ENCODE results near the gene CAPSL. TPM values are rescaled to one million over a fixed set of nuclear protein-coding genes. Genes with fewer than 3 reads are reported as not detected.
"Not testable (repeated sequence)": the region's sequence is repeated elsewhere in the genome, so short reads cannot be mapped to it uniquely, and the experiment has no call there.

CAPSL gene
- polyA plus RNA-seq, 3 donors from 2014 or later: not detected

DNA sequence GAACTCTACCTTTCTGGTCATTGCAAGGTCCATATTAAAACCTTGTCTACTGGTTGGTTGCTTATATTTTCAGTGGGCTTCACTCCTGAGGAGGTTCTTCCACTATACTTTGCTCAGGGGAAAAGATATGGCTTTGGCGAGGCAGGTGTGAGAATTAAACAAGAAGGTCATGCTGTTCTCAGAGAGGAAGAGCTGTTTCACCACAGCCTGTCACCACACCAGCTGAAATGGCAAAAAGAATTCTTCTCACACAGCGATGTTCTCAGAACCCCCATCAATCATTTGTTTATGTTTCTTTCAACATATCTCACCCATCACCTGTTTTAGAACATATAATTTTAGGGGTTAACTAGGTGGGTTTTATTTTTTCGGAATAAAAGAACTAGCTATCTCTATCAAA lies 38.6 kb downstream of the CAPSL start:
- H3K27ac Mint-ChIP-seq: peak overlapping the region in 2 of 6 donors; percentile 39 to 63
- peak in 1 of 3 donors; percentile 1 for DNase-seq
- H3K4me3 Mint-ChIP-seq: peak overlapping the region in 4 of 5 donors; percentile 18 to 57 (median 32)
- H3K9me3 Mint-ChIP-seq: peaks cover 0 to 4% (median 0%) of the 10 kb centered on the region in 6 donors
- H3K4me1 Mint-ChIP-seq: peaks cover 2 to 25% of the 10 kb centered on the region in 2 donors
- H3K27me3 Mint-ChIP-seq (ENCODE audit: low read depth in 3 of 3): no peaks in the 10 kb centered on the region
- peaks cover 0 to 4% (median 0%) of the 10 kb centered on the region in 3 donors for H3K36me3 Mint-ChIP-seq

DNA sequence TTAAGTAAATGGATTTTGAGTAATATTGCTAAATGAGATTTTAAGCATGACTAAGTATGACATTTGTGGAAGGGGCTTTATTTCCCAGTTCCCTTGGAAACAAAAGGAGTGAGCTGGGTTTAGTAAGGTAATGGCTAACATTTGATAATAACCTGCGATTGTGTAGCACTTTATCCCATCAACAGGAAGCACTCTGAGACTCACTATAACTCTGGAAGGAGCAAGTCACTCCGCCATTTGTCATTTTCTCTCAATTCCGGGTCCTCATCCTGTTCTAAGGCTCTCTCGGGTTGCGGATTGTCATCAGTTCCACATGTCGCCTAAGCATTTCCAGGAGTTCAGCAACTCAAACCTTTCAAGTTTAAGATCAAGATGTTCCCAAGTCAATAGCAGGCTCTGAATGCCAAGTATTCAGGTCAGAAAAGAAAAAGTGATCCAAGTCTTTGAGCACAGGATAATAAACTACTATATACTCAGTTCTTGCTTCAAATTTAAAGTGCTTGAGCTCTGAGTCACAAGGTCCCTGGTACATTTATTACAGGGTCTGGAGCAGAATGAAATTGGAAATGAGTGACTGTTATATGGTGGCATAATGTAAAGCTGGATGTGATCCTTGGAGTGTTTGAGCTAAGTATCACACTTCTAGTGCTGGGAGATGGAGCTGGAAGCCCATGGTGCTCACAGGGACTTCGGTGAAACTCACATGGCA lies 39.3 kb downstream of the CAPSL start:
- Mint-ChIP-seq H3K36me3 (peaks cover 0 to 4% (median 0%) of the 10 kb centered on the region in 3 donors), H3K27ac (peak overlapping the region in 1 of 6 donors; percentile 63), H3K27me3 (ENCODE audit: low read depth in 3 of 3) (peaks cover 0 to 3% (median 0%) of the 10 kb centered on the region in 3 donors), H3K9me3 (peaks cover 0 to 3% (median 0%) of the 10 kb centered on the region in 6 donors), H3K4me3 (peak overlapping the region in 2 of 5 donors; percentile 44 to 49), H3K4me1 (peaks cover 2 to 19% of the 10 kb centered on the region in 2 donors)
- DNase-seq: no peak

DNA sequence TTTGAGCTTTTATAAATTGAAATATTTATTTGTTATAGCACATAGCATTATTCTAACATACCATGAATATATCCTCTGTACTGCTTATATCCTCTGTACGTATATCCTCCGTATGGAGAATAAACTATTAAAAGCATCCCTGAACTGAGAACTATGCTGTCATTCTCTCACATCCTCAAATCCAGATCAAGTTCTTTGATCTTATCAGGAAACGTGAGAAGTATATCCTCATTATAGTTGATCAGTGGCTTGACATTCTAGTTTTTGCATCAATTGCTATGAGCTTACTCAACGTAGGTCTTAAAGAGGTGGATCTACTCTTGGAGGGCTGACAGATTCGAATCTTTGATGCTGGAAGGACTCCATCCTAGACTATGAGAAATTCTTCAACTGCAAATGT lies 44.3 kb downstream of the CAPSL start:
- H3K27ac Mint-ChIP-seq: no peak overlapping the region
- DNase-seq: no peak
- H3K4me3 Mint-ChIP-seq: no peak overlapping the region
- H3K9me3 Mint-ChIP-seq: no peaks in the 10 kb centered on the region
- peaks cover 0 to 4% (median 4%) of the 10 kb centered on the region in 3 donors for H3K27me3 Mint-ChIP-seq (ENCODE audit: low read depth in 3 of 3)
- H3K36me3 Mint-ChIP-seq: no peaks in the 10 kb centered on the region
- H3K4me1 Mint-ChIP-seq: peaks cover 0 to under 1% of the 10 kb centered on the region in 2 donors

DNA sequence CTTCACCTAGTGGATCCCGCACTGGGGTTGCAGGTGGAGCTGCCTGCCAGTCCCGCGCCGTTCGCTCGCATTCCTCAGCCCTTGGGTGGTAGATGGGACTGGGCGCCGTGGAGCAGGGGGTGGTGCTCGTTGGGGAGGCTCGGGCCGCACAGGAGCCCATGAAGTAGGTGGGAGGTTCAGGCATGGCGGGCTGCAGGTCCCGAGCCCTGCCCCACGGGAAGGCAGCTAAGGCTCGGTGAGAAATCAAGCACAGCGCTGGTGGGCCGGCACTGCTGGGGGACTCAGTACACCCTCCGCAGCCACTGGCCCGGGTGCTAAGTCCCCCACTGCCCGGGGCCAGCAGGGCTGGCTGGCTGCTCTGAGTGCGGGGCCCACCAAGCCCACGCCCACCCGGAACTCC lies 45.6 kb downstream of the CAPSL start:
- H3K4me3 Mint-ChIP-seq; H3K27ac Mint-ChIP-seq; H3K4me1 Mint-ChIP-seq; H3K9me3 Mint-ChIP-seq; H3K36me3 Mint-ChIP-seq; H3K27me3 Mint-ChIP-seq (ENCODE audit: low read depth in 3 of 3); DNase-seq: not testable (repeated sequence)

DNA sequence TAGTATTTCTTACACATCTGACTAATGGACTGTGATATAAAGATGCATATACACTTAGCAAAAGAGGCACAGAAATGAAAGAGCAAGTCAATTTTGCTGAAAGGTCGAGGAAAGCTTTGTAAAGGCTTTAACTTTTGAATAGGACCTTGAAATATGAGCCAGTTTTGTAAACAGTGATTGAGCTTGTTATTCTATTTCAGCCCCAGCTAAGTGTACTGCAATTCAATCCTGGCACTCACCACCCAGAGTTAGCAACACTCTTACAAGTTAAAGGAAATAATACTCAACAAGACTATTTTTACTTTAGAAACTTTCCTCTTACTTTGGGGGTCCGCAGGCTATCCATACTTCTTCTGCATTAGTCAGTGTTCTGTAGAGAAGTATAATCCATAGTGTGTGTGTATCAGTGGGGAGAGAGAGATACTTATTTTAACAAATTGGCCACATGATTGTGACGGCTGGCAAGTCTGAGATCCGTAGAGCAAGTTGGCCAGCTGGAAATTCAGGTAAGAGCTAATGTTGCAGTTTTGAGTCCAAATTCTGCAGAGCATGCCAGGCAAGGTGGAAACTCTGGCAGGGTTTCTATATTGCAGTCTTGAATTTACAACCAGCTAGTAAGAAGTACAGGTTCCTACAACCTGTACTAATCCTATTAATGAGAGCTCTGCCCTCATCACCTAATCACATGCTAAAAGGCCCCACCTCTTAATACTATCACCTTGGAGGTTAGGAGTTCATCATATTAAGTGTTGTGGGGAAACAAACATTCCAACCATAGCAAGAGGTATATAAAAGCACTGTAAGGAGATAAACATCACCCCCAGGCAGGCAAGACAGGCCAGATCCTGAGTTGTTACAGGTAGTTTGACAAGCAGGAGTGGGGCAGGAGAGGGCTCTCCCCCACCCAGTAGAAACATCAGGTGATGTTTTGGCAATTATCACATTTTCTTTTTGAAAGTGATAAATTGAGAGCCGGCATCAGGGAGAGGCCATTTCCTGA lies 48.1 kb downstream of the CAPSL start:
- no peaks in the 10 kb centered on the region for H3K4me1 Mint-ChIP-seq
- no peaks in the 10 kb centered on the region for H3K9me3 Mint-ChIP-seq
- no peak overlapping the region for H3K4me3 Mint-ChIP-seq
- H3K27ac Mint-ChIP-seq: no peak overlapping the region
- H3K27me3 Mint-ChIP-seq (ENCODE audit: low read depth in 3 of 3): peaks cover 0 to 4% (median 4%) of the 10 kb centered on the region in 3 donors
- H3K36me3 Mint-ChIP-seq: no peaks in the 10 kb centered on the region
- no peak for DNase-seq

- Mint-ChIP-seq H3K27me3 (ENCODE audit: low read depth in 3 of 3) (peaks cover 0 to 2% (median 0%) of the 10 kb centered on the region in 3 donors), H3K4me1 (peaks cover 14 to 19% of the 10 kb centered on the region in 2 donors), H3K9me3 (no peaks in the 10 kb centered on the region), H3K27ac (no peak overlapping the region), H3K36me3 (no peaks in the 10 kb centered on the region), H3K4me3 (no peak overlapping the region)
- DNase-seq: no peak
These were observed 50.9 kb downstream of the CAPSL start for GRCh38 chr5:35887321-35888100.

DNA sequence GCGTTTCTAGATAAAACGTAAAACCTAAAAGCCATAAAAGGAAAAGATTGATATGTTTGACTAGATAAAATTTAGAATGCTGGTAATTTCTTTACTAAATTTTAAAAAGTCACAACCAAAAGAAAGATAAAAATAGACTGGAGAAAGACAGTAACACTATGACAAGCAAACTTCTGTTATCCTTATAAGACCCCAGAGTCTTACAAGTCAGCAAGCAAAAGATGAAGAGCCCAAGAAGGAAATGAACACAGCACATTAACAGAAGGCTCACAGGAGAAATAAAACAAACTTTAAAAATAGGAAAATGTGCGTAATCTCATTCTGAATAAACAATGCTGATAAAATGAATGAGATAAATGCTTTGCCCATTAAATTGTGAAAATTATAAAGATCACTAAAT lies 52.0 kb downstream of the CAPSL start:
- DNase-seq: no peak
- Mint-ChIP-seq H3K27me3 (ENCODE audit: low read depth in 3 of 3) (no peaks in the 10 kb centered on the region), H3K36me3 (no peaks in the 10 kb centered on the region), H3K4me1 (peaks cover 14 to 19% of the 10 kb centered on the region in 2 donors), H3K4me3 (no peak overlapping the region), H3K9me3 (no peaks in the 10 kb centered on the region), H3K27ac (no peak overlapping the region)

- no peak overlapping the region for H3K27ac Mint-ChIP-seq
- H3K9me3 Mint-ChIP-seq: no peaks in the 10 kb centered on the region
- H3K36me3 Mint-ChIP-seq: no peaks in the 10 kb centered on the region
- DNase-seq: no peak
- no peak overlapping the region for H3K4me3 Mint-ChIP-seq
- H3K27me3 Mint-ChIP-seq (ENCODE audit: low read depth in 3 of 3): no peaks in the 10 kb centered on the region
- H3K4me1 Mint-ChIP-seq: peaks cover 14 to 19% of the 10 kb centered on the region in 2 donors
These were observed 53.6 kb downstream of the CAPSL start for GRCh38 chr5:35884773-35885172.

DNA sequence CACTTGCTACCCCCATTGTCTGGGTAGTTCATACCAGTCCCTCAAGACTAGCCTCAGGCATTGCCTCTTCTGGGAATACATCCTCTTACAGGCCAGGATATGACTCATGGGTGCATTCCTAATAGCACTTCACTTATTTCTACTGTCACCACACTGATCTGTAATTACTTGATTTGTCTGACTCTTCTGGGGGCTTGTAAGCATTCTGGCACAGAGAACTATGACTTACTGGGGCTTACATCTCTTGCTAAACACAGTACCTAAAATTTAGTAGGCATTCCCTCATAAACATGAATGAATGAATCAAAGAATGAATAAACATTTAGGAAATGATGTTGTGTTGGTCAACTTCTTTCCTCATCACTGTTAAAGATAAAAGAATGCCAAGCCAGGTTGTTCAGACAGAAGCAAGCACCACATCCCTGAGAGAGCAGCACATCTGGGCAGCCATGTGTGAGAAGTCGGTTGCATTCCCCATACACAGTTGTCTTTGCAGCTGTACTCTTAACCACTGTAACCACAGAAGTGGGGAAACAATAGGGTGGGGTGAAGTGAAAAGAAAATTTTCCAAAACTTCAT lies 54.1 kb downstream of the CAPSL start:
- Mint-ChIP-seq H3K4me3 (peak overlapping the region in 4 of 5 donors; percentile 8 to 45 (median 36)), H3K9me3 (no peaks in the 10 kb centered on the region), H3K36me3 (no peaks in the 10 kb centered on the region), H3K27ac (peak overlapping the region in 4 of 6 donors; percentile 31 to 77 (median 48)), H3K27me3 (ENCODE audit: low read depth in 3 of 3) (no peaks in the 10 kb centered on the region), H3K4me1 (peaks cover 14 to 19% of the 10 kb centered on the region in 2 donors)
- DNase-seq: peak in 1 of 3 donors; percentile 14

GRCh38 chr5:35881758-35882157 lies 56.7 kb downstream of the CAPSL start:
- H3K4me3 Mint-ChIP-seq: no peak overlapping the region

DNA sequence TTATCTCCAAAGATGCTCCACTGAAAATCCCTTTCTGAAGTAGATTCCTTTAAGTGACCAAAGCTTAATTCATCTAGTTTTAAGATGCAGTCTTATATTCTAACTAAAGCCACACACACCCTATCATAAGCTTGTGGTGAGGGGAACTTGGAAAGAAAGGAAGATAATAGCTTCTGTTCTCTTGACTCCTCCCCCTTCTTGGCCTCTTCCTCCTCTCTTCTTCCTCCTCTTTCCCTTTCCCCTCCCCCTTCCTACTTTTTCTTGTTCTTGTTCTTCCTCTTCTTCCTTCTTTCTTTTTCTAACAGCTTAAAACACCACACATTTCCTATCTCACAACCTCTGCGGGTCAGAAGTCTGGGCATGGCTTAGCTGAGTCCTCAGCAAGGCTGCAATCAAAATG lies 58.3 kb downstream of the CAPSL start:
- Mint-ChIP-seq H3K4me3 (no peak overlapping the region), H3K27me3 (ENCODE audit: low read depth in 3 of 3) (peaks cover 0 to 2% (median 0%) of the 10 kb centered on the region in 3 donors), H3K27ac (no peak overlapping the region), H3K36me3 (peaks cover 0 to 6% (median 0%) of the 10 kb centered on the region in 3 donors), H3K9me3 (peaks cover 0 to 2% (median 0%) of the 10 kb centered on the region in 6 donors), H3K4me1 (peaks cover 14 to 24% of the 10 kb centered on the region in 2 donors)
- DNase-seq: no peak

More at GRCh38 chr5:35881758-35882157, 56.7 kb downstream of the CAPSL start:
- H3K27me3 Mint-ChIP-seq (ENCODE audit: low read depth in 3 of 3): peaks cover 0 to 2% (median 0%) of the 10 kb centered on the region in 3 donors
- peaks cover 0 to 2% (median 0%) of the 10 kb centered on the region in 3 donors for H3K36me3 Mint-ChIP-seq
- no peaks in the 10 kb centered on the region for H3K9me3 Mint-ChIP-seq
- DNase-seq: no peak
- H3K4me1 Mint-ChIP-seq: peaks cover 14 to 24% of the 10 kb centered on the region in 2 donors
- no peak overlapping the region for H3K27ac Mint-ChIP-seq

DNA sequence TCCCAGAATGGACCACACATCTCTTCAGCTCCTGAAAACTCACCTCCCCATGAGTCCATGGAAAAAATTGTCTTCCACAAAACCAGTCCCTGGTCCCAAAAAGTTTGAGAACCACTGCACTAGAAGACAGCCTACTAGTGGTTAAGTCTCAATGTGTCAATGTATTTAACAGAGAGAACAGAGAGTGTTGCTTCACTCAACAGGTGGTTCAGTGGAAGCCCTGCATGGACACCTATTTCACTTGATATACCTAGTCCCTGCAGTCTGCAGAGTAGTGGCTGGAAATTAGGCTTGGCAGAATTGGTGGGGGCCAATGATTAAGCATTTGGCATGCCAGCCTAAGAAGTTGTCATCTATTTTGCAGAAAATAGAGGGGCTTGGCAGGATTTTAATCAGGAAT lies 58.8 kb downstream of the CAPSL start:
- H3K27me3 Mint-ChIP-seq (ENCODE audit: low read depth in 3 of 3): peaks cover 0 to 2% (median 0%) of the 10 kb centered on the region in 3 donors
- peaks cover 0 to 6% (median 0%) of the 10 kb centered on the region in 3 donors for H3K36me3 Mint-ChIP-seq
- peak overlapping the region in 1 of 6 donors; percentile 30 for H3K27ac Mint-ChIP-seq
- no peak overlapping the region for H3K4me3 Mint-ChIP-seq
- DNase-seq: no peak
- peaks cover 13 to 22% of the 10 kb centered on the region in 2 donors for H3K4me1 Mint-ChIP-seq
- H3K9me3 Mint-ChIP-seq: peaks cover 0 to 2% (median 0%) of the 10 kb centered on the region in 6 donors

DNA sequence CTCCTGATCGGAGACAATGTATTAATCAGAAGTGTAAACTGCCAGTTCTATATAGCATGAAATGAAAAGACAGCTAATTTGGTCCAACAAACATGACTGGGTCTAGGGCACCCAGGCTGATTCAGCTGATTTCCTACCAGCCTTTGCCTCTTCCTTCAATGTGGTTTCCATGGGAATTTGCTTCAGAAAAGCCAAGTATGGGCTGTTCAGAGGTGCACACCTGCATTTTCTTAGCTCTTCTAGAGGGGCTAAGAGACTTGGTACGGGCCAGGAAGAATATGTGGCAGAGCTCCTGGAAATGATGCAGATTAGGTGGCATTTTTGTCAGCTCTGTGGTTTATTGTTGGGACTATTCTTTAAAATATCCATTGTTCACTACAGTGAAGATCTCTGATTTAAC lies 59.3 kb downstream of the CAPSL start:
- H3K27ac Mint-ChIP-seq: no peak overlapping the region

More for the DNA sequence above, 59.3 kb downstream of the CAPSL start:
- no peak overlapping the region for H3K4me3 Mint-ChIP-seq
- peaks cover 0 to 2% (median 0%) of the 10 kb centered on the region in 3 donors for H3K27me3 Mint-ChIP-seq (ENCODE audit: low read depth in 3 of 3)
- peaks cover 8 to 17% of the 10 kb centered on the region in 2 donors for H3K4me1 Mint-ChIP-seq
- DNase-seq: no peak
- H3K36me3 Mint-ChIP-seq: peaks cover 0 to 6% (median 0%) of the 10 kb centered on the region in 3 donors
- H3K9me3 Mint-ChIP-seq: peaks cover 0 to 2% (median 0%) of the 10 kb centered on the region in 6 donors
